Astrocyte (in vitro differentiated cells and primary cell): ENCODE data around the gene C9. TPM values are rescaled to one million over a fixed set of nuclear protein-coding genes. Genes with fewer than 3 reads are reported as not detected.

Experiments
- DNase-seq: peaks from one replicate; pipeline ENCODE4 v3.0.0-alpha.2; 2010; ENCODE audit warnings: low read depth
- FAIRE-seq: peaks from 2 replicates; lab custom pipeline; 2011; peaks lifted over from hg19 to GRCh38; lab: Jason Lieb, UNC
- H2AFZ ChIP-seq: 2 replicates; pipeline ENCODE4 v1.6.0; 2012; ENCODE audit warnings: low read depth, low read length, inconsistent platforms
- H3K27ac ChIP-seq: 2 replicates; pipeline ENCODE4 v1.5.1; 2011; ENCODE audit warnings: low read depth, low read length, inconsistent platforms
- H3K27me3 ChIP-seq: 2 replicates; pipeline ENCODE4 v1.6.0; 2011; ENCODE audit warnings: low read length, inconsistent platforms; ENCODE audit not compliant: insufficient read depth
- H3K36me3 ChIP-seq: 2 replicates; pipeline ENCODE4 v1.5.1; 2011; ENCODE audit warnings: low read length, inconsistent platforms; ENCODE audit not compliant: insufficient read depth
- H3K4me1 ChIP-seq: 2 replicates; pipeline ENCODE4 v1.5.1; 2011; ENCODE audit warnings: low read length, inconsistent platforms; ENCODE audit not compliant: insufficient read depth
- H3K4me2 ChIP-seq: 2 replicates; pipeline ENCODE4 v1.6.0; 2012; ENCODE audit warnings: low read length, inconsistent platforms
- H3K4me3 ChIP-seq: 2 replicates; pipeline ENCODE4 v1.5.1; 2011; ENCODE audit warnings: low read depth, mild to moderate bottlenecking, low read length, inconsistent platforms; ENCODE audit not compliant: insufficient read depth
- H3K79me2 ChIP-seq: 2 replicates; pipeline ENCODE4 v1.6.0; 2012; ENCODE audit warnings: mild to moderate bottlenecking, low read length, inconsistent platforms; ENCODE audit not compliant: insufficient read depth
- H3K9ac ChIP-seq: 2 replicates; pipeline ENCODE4 v1.6.0; 2012; ENCODE audit warnings: mild to moderate bottlenecking, low read length, inconsistent platforms
- H3K9me3 ChIP-seq: 2 replicates; pipeline ENCODE4 v1.5.1; 2012; ENCODE audit warnings: low read depth, mild to moderate bottlenecking, low read length, inconsistent platforms; ENCODE audit not compliant: insufficient read depth
- H4K20me1 ChIP-seq: 2 replicates; pipeline ENCODE4 v1.6.0; 2012; ENCODE audit warnings: low read length, inconsistent platforms; ENCODE audit not compliant: insufficient read depth
- H3K27ac Mint-ChIP-seq: one replicate; pipeline ENCODE4 v1.8.0; 2021; ENCODE audit warnings: mild to moderate bottlenecking, mixed read lengths; ENCODE audit not compliant: unreplicated experiment
- H3K27me3 Mint-ChIP-seq: one replicate; pipeline ENCODE4 v1.8.0; 2021; ENCODE audit warnings: low read depth, mixed read lengths; ENCODE audit not compliant: unreplicated experiment
- H3K36me3 Mint-ChIP-seq: one replicate; pipeline ENCODE4 v1.8.0; 2021; ENCODE audit warnings: low read depth, mixed read lengths; ENCODE audit not compliant: unreplicated experiment
- H3K4me1 Mint-ChIP-seq: one replicate; pipeline ENCODE4 v1.8.0; 2021; ENCODE audit warnings: low read depth, mixed read lengths; ENCODE audit not compliant: unreplicated experiment
- H3K4me3 Mint-ChIP-seq: one replicate; pipeline ENCODE4 v1.8.0; 2021; ENCODE audit warnings: mild to moderate bottlenecking, moderate library complexity, mixed read lengths; ENCODE audit not compliant: unreplicated experiment
- H3K9me3 Mint-ChIP-seq: one replicate; pipeline ENCODE4 v1.8.0; 2021; ENCODE audit warnings: mild to moderate bottlenecking, mixed read lengths; ENCODE audit not compliant: unreplicated experiment
- CTCF ChIP-seq: IDR thresholded peaks from 2 replicates; pipeline ENCODE4 v1.5.1; 2011; ENCODE audit warnings: low read depth, mild to moderate bottlenecking, inconsistent platforms, low read length, moderate library complexity; ENCODE audit not compliant: insufficient read depth
- EZH2 ChIP-seq: IDR thresholded peaks from 2 replicates; pipeline ENCODE4 v1.6.1; 2012; ENCODE audit warnings: mild to moderate bottlenecking, low read length, inconsistent platforms; ENCODE audit not compliant: insufficient read depth
- total RNA-seq: library from RNA; stranded (reverse); gene quantifications from 2 replicates; pipeline ENCODE4 v1.2.1, GENCODE V29; 2021

The C9 gene
- total RNA-seq, 1 donor from 2014 or later, result 0.07 TPM

GRCh38 chr5:39368116-39368515 is 3.8 kb upstream of the C9 start:
- H3K27ac ChIP-seq, result no peak overlapping the region
- Mint-ChIP-seq H3K27ac (no peak overlapping the region), H3K36me3 (peaks cover 9% of the 10 kb centered on the region), H3K27me3 (no peaks in the 10 kb centered on the region), H3K4me1 (no peaks in the 10 kb centered on the region), H3K4me3 (no peak overlapping the region), H3K9me3 (no peaks in the 10 kb centered on the region)
- H3K4me1 ChIP-seq, result no peaks in the 10 kb centered on the region
- no peaks in the 10 kb centered on the region for H4K20me1 ChIP-seq
- no peak overlapping the region for H3K4me3 ChIP-seq
- H3K9me3 ChIP-seq, result no peaks in the 10 kb centered on the region
- H2AFZ ChIP-seq, result no peak overlapping the region
- DNase-seq, result no peak
- no peak overlapping the region for H3K4me2 ChIP-seq
- FAIRE-seq, result no peak
- H3K36me3 ChIP-seq, result peaks cover 27% of the 10 kb centered on the region
- H3K79me2 ChIP-seq, result no peaks in the 10 kb centered on the region
- no peak overlapping the region for H3K9ac ChIP-seq
- TF ChIP-seq CTCF (no peak), EZH2 (no peak)
- H3K27me3 ChIP-seq, result no peaks in the 10 kb centered on the region

- Histone ChIP-seq H3K9ac (no peak overlapping the region), H3K9me3 (no peaks in the 10 kb centered on the region), H3K4me3 (no peak overlapping the region), H3K4me1 (no peaks in the 10 kb centered on the region), H3K27ac (no peak overlapping the region), H3K36me3 (peaks cover 23% of the 10 kb centered on the region), H3K27me3 (no peaks in the 10 kb centered on the region), H3K4me2 (no peak overlapping the region), H4K20me1 (no peaks in the 10 kb centered on the region), H3K79me2 (no peaks in the 10 kb centered on the region), H2AFZ (no peak overlapping the region)
- H3K27me3 Mint-ChIP-seq, result no peaks in the 10 kb centered on the region
- peaks cover 7% of the 10 kb centered on the region for H3K36me3 Mint-ChIP-seq
- no peak overlapping the region for H3K27ac Mint-ChIP-seq
- FAIRE-seq (no peak), DNase-seq (no peak)
- TF ChIP-seq CTCF, result no peak
- TF ChIP-seq EZH2, result no peak
- H3K4me3 Mint-ChIP-seq, result no peak overlapping the region
- H3K4me1 Mint-ChIP-seq, result no peaks in the 10 kb centered on the region
- H3K9me3 Mint-ChIP-seq, result no peaks in the 10 kb centered on the region
Measured at GRCh38 chr5:39367711-39368110, 3.4 kb upstream of the C9 start.

GRCh38 chr5:39363217-39363616 is 1.1 kb downstream of the C9 start:
- H3K9ac ChIP-seq, result no peak overlapping the region
- H3K9me3 Mint-ChIP-seq, result peaks cover 3% of the 10 kb centered on the region
- H3K4me1 ChIP-seq, result no peaks in the 10 kb centered on the region
- FAIRE-seq (no peak), DNase-seq (no peak)
- no peak overlapping the region for H3K27ac Mint-ChIP-seq
- H3K27me3 ChIP-seq, result no peaks in the 10 kb centered on the region
- H3K4me3 ChIP-seq, result no peak overlapping the region
- H3K79me2 ChIP-seq, result no peaks in the 10 kb centered on the region
- no peaks in the 10 kb centered on the region for H3K4me1 Mint-ChIP-seq
- H4K20me1 ChIP-seq, result no peaks in the 10 kb centered on the region
- H3K4me3 Mint-ChIP-seq, result no peak overlapping the region
- H3K4me2 ChIP-seq, result no peak overlapping the region
- H3K36me3 ChIP-seq, result no peaks in the 10 kb centered on the region
- TF ChIP-seq EZH2 (no peak), CTCF (no peak)
- peaks cover 2% of the 10 kb centered on the region for H3K9me3 ChIP-seq
- H3K27ac ChIP-seq, result no peak overlapping the region
- no peaks in the 10 kb centered on the region for H3K27me3 Mint-ChIP-seq
- no peaks in the 10 kb centered on the region for H3K36me3 Mint-ChIP-seq
- H2AFZ ChIP-seq, result no peak overlapping the region
